ENCODE results near the gene TRANK1.

DNA sequence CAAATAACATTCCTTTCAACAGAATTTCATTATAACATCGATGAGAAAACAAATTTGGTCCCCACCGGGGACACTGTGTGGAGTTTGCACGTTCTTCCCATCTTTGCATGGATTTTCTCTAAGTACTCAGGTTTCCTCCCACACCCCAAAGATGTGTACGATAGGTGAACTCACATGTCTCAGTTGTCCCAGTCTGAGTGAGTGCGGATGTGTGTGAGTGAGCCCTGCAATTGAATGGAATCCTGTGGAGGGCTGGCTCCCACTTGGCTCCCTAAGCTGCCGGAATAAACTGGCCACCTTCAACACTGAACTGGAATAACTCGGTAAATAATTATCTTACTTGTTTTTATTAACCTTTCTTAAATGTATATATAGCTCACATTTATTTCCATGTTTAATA, 77.0 kb downstream of the TRANK1 start:
- no peak for TF ChIP-seq ZNF140 (tag by site-specific recombination; IDR thresholded peaks at IDR 0.05)
- TF ChIP-seq, protein P1, sequence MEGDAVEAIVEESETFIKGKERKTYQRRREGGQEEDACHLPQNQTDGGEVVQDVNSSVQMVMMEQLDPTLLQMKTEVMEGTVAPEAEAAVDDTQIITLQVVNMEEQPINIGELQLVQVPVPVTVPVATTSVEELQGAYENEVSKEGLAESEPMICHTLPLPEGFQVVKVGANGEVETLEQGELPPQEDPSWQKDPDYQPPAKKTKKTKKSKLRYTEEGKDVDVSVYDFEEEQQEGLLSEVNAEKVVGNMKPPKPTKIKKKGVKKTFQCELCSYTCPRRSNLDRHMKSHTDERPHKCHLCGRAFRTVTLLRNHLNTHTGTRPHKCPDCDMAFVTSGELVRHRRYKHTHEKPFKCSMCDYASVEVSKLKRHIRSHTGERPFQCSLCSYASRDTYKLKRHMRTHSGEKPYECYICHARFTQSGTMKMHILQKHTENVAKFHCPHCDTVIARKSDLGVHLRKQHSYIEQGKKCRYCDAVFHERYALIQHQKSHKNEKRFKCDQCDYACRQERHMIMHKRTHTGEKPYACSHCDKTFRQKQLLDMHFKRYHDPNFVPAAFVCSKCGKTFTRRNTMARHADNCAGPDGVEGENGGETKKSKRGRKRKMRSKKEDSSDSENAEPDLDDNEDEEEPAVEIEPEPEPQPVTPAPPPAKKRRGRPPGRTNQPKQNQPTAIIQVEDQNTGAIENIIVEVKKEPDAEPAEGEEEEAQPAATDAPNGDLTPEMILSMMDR (tag by site-specific recombination; IDR thresholded peaks at IDR 0.05): no peak
- TF ChIP-seq MEIS1 (CRISPR knock-in tag; IDR thresholded peaks at IDR 0.05; ENCODE audit: borderline replicate concordance): no peak
- TF ChIP-seq, protein P2, sequence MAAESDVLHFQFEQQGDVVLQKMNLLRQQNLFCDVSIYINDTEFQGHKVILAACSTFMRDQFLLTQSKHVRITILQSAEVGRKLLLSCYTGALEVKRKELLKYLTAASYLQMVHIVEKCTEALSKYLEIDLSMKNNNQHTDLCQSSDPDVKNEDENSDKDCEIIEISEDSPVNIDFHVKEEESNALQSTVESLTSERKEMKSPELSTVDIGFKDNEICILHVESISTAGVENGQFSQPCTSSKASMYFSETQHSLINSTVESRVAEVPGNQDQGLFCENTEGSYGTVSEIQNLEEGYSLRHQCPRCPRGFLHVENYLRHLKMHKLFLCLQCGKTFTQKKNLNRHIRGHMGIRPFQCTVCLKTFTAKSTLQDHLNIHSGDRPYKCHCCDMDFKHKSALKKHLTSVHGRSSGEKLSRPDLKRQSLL (tag by site-specific recombination; IDR thresholded peaks at IDR 0.05): no peak
- no peak for TF ChIP-seq ZNF670 (tag by site-specific recombination; IDR thresholded peaks at IDR 0.05; ENCODE audit: low read depth)

Data from HEK293 (cell line).